RCC 7860 (cell line): ENCODE results near the gene OR6C2.
"Not testable (repeated sequence)": the region's sequence is repeated elsewhere in the genome, so short reads cannot be mapped to it uniquely, and the experiment has no call there.

Experiments
- DNase-seq: peaks from one replicate; pipeline ENCODE4 v3.0.0-alpha.2; 2015; ENCODE audit warnings: low spot score
- FAIRE-seq: peaks from 2 replicates; lab custom pipeline; 2012; peaks lifted over from hg19 to GRCh38; lab: Jason Lieb, UNC

OR6C2 gene

DNA sequence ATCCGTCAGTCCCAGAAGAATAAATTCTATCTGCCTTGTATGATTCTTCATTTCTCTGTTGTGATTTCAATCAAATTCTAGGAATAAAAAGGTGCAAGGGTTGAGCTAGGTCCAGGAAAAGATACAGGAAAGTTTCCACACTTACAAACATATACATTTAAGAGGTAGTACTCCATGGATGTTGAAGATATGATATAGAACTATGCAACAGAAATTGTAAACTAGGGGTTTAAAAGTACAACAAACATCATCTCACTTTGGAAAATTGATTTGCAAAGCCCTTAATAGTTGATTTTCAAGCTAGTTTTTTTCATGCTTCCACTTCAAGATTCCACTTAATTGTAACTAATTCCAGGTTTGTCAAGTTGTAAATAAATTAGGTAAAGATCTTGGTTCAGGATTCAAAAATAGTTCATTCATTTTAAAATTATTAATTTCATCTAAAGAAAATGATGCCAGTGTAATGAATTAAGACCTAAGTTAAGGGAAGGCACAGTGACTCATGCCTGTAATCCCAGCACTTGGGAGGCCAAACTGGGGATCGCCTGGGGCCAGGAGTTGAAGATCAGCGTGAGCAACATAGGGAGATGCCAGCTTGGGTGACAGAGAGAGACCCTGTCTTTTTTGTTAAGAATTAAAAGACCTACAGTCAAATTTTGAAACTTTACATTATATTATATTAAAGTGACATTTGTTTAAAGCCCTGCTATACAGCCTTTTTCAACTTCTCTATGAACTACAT lies 26.4 kb downstream of the OR6C2 start, which contains the start of gene OR6C70:
OR6C70 (minus strand) TSS at position 51 of the 742 bp plus-strand sequence; CDS start at position 51, 0 bp downstream.
- FAIRE-seq = no peak
- no peak for DNase-seq

DNA sequence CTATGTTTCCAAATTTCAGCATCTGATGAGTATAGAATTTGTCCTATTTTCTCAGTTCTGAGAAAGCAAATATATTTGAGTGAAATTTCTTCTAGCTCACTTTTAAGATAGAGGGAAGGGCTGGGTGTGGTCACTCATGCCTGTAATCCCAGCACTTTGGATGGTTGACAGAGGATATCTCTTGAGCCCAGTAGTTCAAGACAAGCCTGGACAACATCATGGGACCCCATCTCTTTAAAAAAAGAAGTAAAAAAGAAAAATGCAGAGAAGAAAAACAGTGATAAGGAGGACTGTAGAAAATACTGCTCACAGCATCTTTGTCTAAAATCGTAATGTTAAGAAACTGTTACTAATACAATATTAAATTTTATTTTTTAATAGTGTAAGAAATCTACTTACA lies 28.4 kb downstream of the OR6C2 start:
- DNase-seq = no peak
- FAIRE-seq = no peak

DNA sequence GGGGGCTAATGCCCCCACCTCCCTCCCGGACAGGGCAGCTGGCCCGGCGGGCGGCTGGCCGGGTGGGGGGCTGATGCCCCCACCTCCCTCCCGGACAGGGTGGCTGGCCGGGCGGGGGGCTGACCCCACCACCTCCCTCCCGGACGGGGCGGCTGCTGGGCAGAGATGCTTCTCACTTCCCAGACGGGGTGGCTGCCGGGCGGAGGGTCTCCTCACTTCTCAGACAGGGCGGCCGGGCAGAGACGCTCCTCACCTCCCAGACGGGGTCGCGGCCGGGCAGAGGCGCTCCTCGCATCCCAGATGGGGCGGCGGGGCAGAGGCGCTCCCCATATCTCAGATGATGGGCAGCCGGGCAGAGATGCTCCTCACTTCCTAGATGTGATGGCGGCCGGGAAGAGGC lies 35.3 kb downstream of the OR6C2 start:
- FAIRE-seq = not testable (repeated sequence)

DNA sequence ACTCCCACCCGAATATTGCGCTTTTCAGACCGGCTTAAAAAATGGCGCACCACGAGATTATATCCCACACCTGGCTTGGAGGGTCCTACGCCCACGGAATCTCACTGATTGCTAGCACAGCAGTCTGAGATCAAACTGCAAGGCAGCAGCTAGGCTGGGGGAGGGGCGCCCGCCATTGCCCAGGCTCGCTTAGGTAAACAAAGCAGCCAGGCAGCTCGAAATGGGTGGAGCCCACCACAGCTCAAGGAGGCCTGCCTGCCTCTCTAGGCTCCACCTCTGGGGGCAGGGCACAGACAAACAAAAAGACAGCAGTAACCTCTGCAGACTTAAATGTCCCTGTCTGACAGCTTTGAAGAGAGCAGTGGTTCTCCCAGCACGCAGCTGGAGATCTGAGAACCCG lies 40.4 kb downstream of the OR6C2 start:
- FAIRE-seq = not testable (repeated sequence)

More for the DNA sequence above, 35.3 kb downstream of the OR6C2 start:
- not testable (repeated sequence) for DNase-seq

DNA sequence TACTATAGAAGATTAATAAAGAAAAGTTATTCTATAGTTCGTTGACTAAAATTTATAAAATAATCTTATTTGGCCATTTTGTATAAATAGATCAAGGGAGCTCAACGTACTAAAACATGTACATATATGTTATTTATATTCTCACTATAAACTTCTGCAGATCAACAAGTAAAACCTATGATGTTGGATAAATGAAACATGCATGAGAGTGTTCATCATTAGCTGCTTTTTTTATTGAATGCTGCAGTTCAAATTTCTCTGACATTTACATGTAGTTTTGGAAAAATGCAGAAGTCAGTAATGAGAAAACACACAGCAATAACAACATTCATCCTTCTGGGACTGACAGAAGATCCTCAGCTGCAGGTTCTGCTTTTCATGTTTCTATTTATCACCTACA lies 48.2 kb downstream of the OR6C2 start, which contains the start of gene OR6C68:
OR6C68 (plus strand) TSS at position 301 of the 400 bp plus-strand sequence; CDS start at position 301, 0 bp downstream.
- FAIRE-seq (no peak), DNase-seq (no peak)

More for the DNA sequence above, 40.4 kb downstream of the OR6C2 start:
- not testable (repeated sequence) for DNase-seq

DNA sequence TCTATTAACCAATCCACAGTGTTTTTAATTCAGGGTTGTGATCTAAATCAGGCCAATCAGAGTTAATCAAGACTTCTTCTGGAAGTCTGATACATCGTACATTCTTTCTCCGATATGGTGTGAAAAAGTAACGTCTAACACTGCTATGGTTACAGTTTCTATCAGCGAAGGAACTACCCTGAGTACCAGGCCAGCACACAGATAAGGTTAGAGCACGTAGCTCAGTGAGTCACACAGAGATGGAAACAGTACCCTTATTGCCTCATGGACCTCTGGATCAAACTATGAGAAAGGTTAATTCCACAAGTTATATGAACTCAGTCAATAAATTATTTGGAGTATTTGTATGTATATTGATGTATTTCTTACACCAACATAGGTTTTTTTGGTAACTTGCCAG lies 51.6 kb downstream of the OR6C2 start:
- no peak for FAIRE-seq
- no peak for DNase-seq

DNA sequence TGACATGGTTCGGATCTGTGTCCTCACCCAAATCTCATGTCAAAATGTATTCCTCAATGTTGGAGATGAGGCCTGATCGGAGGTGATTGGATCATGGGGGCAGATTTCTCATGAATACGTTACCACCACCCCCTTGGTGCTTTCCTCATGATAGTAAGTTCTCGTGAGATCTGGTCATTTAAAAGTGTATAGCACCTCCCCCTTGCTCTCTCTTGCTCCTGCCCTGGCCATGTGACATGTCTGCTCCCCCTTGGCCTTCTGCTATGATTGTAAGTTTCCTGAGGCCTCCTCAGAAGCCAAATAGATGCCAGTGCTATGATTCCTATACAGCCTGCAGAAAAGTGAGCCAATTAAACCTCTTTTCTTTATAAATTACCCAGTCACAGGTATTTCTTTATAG lies 55.4 kb downstream of the OR6C2 start:
- DNase-seq (no peak), FAIRE-seq (no peak)

DNA sequence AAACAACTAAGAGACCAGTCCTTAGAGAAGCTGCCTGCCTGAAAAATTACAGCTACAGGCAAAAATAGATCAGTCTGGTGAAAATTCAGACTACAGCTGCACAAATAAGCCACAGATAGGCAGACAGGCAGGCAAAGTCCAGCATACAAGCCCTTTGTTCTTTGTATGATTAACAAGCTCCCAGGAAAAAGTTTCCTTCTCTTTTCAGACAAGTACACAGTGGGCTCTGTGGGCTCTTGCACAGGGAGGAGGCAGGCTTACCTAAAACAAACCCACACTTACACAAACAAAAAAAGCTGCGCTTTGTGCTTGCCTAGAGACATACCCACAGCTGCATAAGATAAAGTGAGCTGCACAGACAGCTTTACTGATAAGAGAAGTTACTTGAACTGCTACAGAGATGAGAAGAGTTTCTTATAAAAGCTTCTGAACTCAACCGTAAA lies 56.0 kb downstream of the OR6C2 start:
- FAIRE-seq (no peak), DNase-seq (no peak)

DNA sequence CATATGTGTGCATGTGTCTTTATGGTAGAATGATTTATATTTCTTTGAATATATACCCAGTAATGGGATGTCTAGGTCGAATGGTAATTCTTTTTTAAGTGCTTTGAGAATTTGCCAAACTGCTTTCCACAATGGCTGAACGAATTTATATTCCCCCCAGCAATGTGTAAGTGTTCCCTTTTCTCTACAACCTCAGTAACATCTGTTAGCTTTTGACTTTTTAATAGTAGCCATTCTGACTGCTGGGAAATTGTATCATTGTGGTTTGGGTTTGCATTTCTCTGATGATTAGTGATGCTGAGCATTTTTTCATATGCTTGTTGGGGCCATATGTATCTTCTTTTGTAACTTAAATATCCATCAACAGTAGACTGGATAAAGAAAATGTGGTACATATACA lies 57.7 kb downstream of the OR6C2 start:
- FAIRE-seq = no peak
- peak; percentile 1 for DNase-seq
